Esophagus squamous epithelium (tissue), 4 donors: ENCODE results near the gene HSD11B2.

ENCODE experiments used
- POLR2A ChIP-seq, 4 donors: fragments of 450-650 bp; IDR thresholded peaks; one replicate each; pipeline ENCODE4 v1.6.1; 2017; ENCODE audit warnings: antibody characterized with exemption in 4 of 4, mild to moderate bottlenecking in 4 of 4, moderate library complexity in 3 of 4
- TF ChIP-seq, protein P1 (sequence below), 6 experiments: fragments of 450-650 bp in 4 of 6; fragments of 200-600 bp in 2 of 6; sonication (generic) in 2 of 6; IDR thresholded peaks; one replicate each; pipeline ENCODE4 v1.5.1; 2016 to 2019; ENCODE audit warnings: antibody characterized with exemption in 6 of 6, mild to moderate bottlenecking in 4 of 6, moderate library complexity in 4 of 6

DNA sequence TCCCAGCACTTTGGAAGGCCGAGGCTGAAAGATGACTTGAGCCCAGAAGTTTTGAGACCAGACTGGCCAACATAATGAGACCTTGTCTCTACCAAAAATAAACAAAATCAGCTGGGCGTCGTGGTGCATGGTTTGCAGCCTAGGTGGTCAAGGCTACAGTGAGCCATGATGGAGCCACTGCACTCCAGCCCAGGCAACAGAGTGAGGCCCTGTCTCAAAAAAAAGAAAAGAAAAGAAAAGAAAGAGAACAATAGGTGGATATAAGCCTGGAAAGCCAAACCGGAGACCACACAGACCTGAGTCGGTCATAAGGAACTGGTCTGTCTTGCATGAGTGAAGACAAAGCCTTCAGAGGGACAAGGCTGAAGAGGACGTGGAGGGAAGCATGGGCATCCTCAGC lies 35.7 kb downstream of the HSD11B2 start:
- TF ChIP-seq, protein P1, sequence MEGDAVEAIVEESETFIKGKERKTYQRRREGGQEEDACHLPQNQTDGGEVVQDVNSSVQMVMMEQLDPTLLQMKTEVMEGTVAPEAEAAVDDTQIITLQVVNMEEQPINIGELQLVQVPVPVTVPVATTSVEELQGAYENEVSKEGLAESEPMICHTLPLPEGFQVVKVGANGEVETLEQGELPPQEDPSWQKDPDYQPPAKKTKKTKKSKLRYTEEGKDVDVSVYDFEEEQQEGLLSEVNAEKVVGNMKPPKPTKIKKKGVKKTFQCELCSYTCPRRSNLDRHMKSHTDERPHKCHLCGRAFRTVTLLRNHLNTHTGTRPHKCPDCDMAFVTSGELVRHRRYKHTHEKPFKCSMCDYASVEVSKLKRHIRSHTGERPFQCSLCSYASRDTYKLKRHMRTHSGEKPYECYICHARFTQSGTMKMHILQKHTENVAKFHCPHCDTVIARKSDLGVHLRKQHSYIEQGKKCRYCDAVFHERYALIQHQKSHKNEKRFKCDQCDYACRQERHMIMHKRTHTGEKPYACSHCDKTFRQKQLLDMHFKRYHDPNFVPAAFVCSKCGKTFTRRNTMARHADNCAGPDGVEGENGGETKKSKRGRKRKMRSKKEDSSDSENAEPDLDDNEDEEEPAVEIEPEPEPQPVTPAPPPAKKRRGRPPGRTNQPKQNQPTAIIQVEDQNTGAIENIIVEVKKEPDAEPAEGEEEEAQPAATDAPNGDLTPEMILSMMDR (IDR thresholded peaks at IDR 0.05): no peak
- no peak for TF ChIP-seq POLR2A (IDR thresholded peaks at IDR 0.05)
